Tibial nerve (tissue), 4 donors: ENCODE results near the gene CNPY1.

ENCODE experiments used
- CTCF ChIP-seq, 5 experiments: fragments of 200-600 bp in 3 of 5; fragments of 450-650 bp in 2 of 5; sonication (generic) in 3 of 5; IDR thresholded peaks; one replicate each; pipeline ENCODE4 v1.5.1; 2016 to 2019; ENCODE audit warnings: antibody characterized with exemption in 5 of 5, mild to moderate bottlenecking in 3 of 5, moderate library complexity in 2 of 5
- EP300 ChIP-seq, 2 donors: sonication (generic); formaldehyde crosslinking; IDR thresholded peaks; one replicate each; pipeline ENCODE4 v1.6.1; 2017; ENCODE audit warnings: antibody characterized with exemption in 2 of 2, mild to moderate bottlenecking in 1 of 2
- POLR2A ChIP-seq, 2 donors: fragments of 450-650 bp; IDR thresholded peaks; one replicate each; pipeline ENCODE4 v1.6.1; 2017; ENCODE audit warnings: antibody characterized with exemption in 2 of 2, mild to moderate bottlenecking in 2 of 2, moderate library complexity in 2 of 2

GRCh38 chr7:155469311-155470185 lies 76.8 kb downstream of the CNPY1 start:
- TF ChIP-seq CTCF (IDR thresholded peaks at IDR 0.05): no peak
- TF ChIP-seq POLR2A (IDR thresholded peaks at IDR 0.05): no peak
- TF ChIP-seq EP300 (IDR thresholded peaks at IDR 0.05): no peak
